ENCODE measurements around the gene PRORP. TPM values are rescaled to one million over a fixed set of nuclear protein-coding genes. Genes with fewer than 3 reads are reported as not detected.
"Not testable (repeated sequence)": the region's sequence is repeated elsewhere in the genome, so short reads cannot be mapped to it uniquely, and the experiment has no call there.

Gene PRORP
- total RNA-seq, 4 donors from 2014 or later: 29.2 to 52.0 (median 36.9) TPM

- no peaks in the 10 kb centered on the region for H3K27me3 ChIP-seq
- H3K4me1 ChIP-seq: peaks cover 0 to 7% (median 0%) of the 10 kb centered on the region in 4 donors
- TF ChIP-seq POLR2A (IDR thresholded peaks at IDR 0.05): no peak
- no peak for TF ChIP-seq CTCF (IDR thresholded peaks at IDR 0.05)
- H3K4me3 ChIP-seq: no peak overlapping the region
- H3K36me3 ChIP-seq: peaks cover 0 to 92% (median 0%) of the 10 kb centered on the region in 3 donors
- DNase-seq: no peak
- no peak overlapping the region for H3K27ac ChIP-seq
- no peaks in the 10 kb centered on the region for H3K9me3 ChIP-seq
Measured at GRCh38 chr14:35085441-35085840, 36.9 kb upstream of the PRORP start.

- DNase-seq: no peak
- Histone ChIP-seq H3K27ac (no peak overlapping the region), H3K36me3 (peaks cover 0 to 95% (median 0%) of the 10 kb centered on the region in 3 donors)
Measured at GRCh38 chr14:35088514-35088913, 33.8 kb upstream of the PRORP start.

GRCh38 chr14:35094645-35095044, 27.7 kb upstream of the PRORP start:
- not testable (repeated sequence) for H3K27me3 ChIP-seq, H3K27ac ChIP-seq, DNase-seq, H3K4me3 ChIP-seq, H3K9me3 ChIP-seq, H3K4me1 ChIP-seq
- peaks cover 0 to 91% (median 0%) of the 10 kb centered on the region in 3 donors for H3K36me3 ChIP-seq

More at GRCh38 chr14:35088514-35088913, 33.8 kb upstream of the PRORP start:
- no peaks in the 10 kb centered on the region for H3K9me3 ChIP-seq
- no peak overlapping the region for H3K4me3 ChIP-seq
- no peaks in the 10 kb centered on the region for H3K27me3 ChIP-seq
- H3K4me1 ChIP-seq: peaks cover 0 to under 1% (median 0%) of the 10 kb centered on the region in 4 donors
- TF ChIP-seq CTCF (IDR thresholded peaks at IDR 0.05) (no peak), POLR2A (IDR thresholded peaks at IDR 0.05) (no peak)

GRCh38 chr14:35107866-35108265, 14.5 kb upstream of the PRORP start:
- Histone ChIP-seq H3K27ac (no peak overlapping the region), H3K27me3 (no peaks in the 10 kb centered on the region), H3K4me1 (no peaks in the 10 kb centered on the region), H3K9me3 (no peaks in the 10 kb centered on the region), H3K36me3 (peaks cover 0 to 83% (median 0%) of the 10 kb centered on the region in 3 donors), H3K4me3 (no peak overlapping the region)
- TF ChIP-seq CTCF (IDR thresholded peaks at IDR 0.05) (no peak), POLR2A (IDR thresholded peaks at IDR 0.05) (no peak)
- DNase-seq: no peak

- Histone ChIP-seq H3K36me3 (peaks cover 0 to 79% (median 0%) of the 10 kb centered on the region in 3 donors), H3K9me3 (no peaks in the 10 kb centered on the region)
Measured at GRCh38 chr14:35112641-35113040, 9.7 kb upstream of the PRORP start.

More at GRCh38 chr14:35112641-35113040, 9.7 kb upstream of the PRORP start:
- no peaks in the 10 kb centered on the region for H3K4me1 ChIP-seq
- TF ChIP-seq POLR2A (IDR thresholded peaks at IDR 0.05) (no peak), CTCF (IDR thresholded peaks at IDR 0.05) (no peak)
- no peak for DNase-seq
- H3K4me3 ChIP-seq: no peak overlapping the region
- H3K27me3 ChIP-seq: no peaks in the 10 kb centered on the region
- no peak overlapping the region for H3K27ac ChIP-seq
